Endothelial cell of umbilical vein (primary cell): ENCODE measurements around the gene RHEX. TPM values are rescaled to one million over a fixed set of nuclear protein-coding genes. Genes with fewer than 3 reads are reported as not detected.
"Not testable (repeated sequence)": the region's sequence is repeated elsewhere in the genome, so short reads cannot be mapped to it uniquely, and the experiment has no call there.

Experiments used
- Bru-seq: library from RNA; stranded (reverse); fragments of 400-500 nt; gene quantifications from one replicate; lab custom pipeline; 2021; lab: Mats Ljungman, UMichigan
- BruChase-seq, 2 experiments: library from RNA; stranded (reverse); fragments of 400-500 nt; gene quantifications; one replicate each; lab custom pipeline; 2021; lab: Mats Ljungman, UMichigan
- BruUV-seq: library from RNA; stranded (reverse); fragments of 400-500 nt; replicated peaks from 2 replicates; lab custom pipeline; 2021; lab: Mats Ljungman, UMichigan
- CTCF ChIA-PET: fragments of 300-600, 350-600 bp; sonication (Branson Sonifier 250); formaldehyde crosslinking; loops from one replicate; lab custom pipeline; 2021; ENCODE audit warnings: antibody characterized with exemption, inconsistent platforms; lab: Charles Lee
- POLR2A ChIA-PET: fragments of 300-600, 350-600 bp; sonication (Branson Sonifier 250); formaldehyde crosslinking; loops from one replicate; lab custom pipeline; 2021; ENCODE audit warnings: antibody characterized with exemption, inconsistent platforms; lab: Charles Lee
- DNase-seq: peaks from one replicate; pipeline ENCODE4 v3.0.0-alpha.2; 2011; ENCODE audit warnings: low read depth, low spot score
- FAIRE-seq: peaks from 2 replicates; lab custom pipeline; 2011; peaks lifted over from hg19 to GRCh38; lab: Jason Lieb, UNC
- H2AFZ ChIP-seq: 2 replicates; pipeline ENCODE4 v1.6.0; 2012; ENCODE audit warnings: low read depth, low read length, control low read depth, inconsistent platforms
- H3K27ac ChIP-seq: 2 replicates; pipeline ENCODE4 v1.5.1; 2011; ENCODE audit warnings: low read depth, mild to moderate bottlenecking, control low read depth, low read length, moderate library complexity; ENCODE audit not compliant: insufficient read depth
- H3K27me3 ChIP-seq, 2 experiments: 2 replicates each; pipeline versions ENCODE4 v1.6.0 to v1.6.1; 2011; ENCODE audit warnings: low read length in 2 of 2, mixed read lengths in 1 of 2; ENCODE audit not compliant: control insufficient read depth in 2 of 2, insufficient read depth in 2 of 2
- H3K36me3 ChIP-seq, 2 experiments: 2 replicates in 1 of 2; 3 replicates in 1 of 2; pipeline ENCODE4 v1.5.1; 2011; ENCODE audit warnings: low read length in 2 of 2, mild to moderate bottlenecking in 1 of 2, moderate library complexity in 1 of 2; ENCODE audit not compliant: control insufficient read depth in 2 of 2, insufficient read depth in 2 of 2; ENCODE audit errors: extremely low read depth in 1 of 2
- H3K4me1 ChIP-seq: 3 replicates; pipeline ENCODE4 v1.5.1; 2011; ENCODE audit warnings: mild to moderate bottlenecking, low read length; ENCODE audit not compliant: control insufficient read depth, insufficient read depth; ENCODE audit errors: extremely low read depth
- H3K4me2 ChIP-seq: 2 replicates; pipeline ENCODE4 v1.6.1; 2011; ENCODE audit warnings: low read length, control low read depth, mixed read lengths; ENCODE audit not compliant: insufficient read depth
- H3K4me3 ChIP-seq, 3 experiments: fragments of 200-600 bp in 1 of 3; sonication (generic), shearing (Covaris generic) in 1 of 3; replicated peaks in 1 of 3; 2 replicates each; pipeline ENCODE4 v1.5.1; 2011 to 2016; ENCODE audit warnings: control low read depth in 3 of 3, low read length in 3 of 3, mild to moderate bottlenecking in 2 of 3, inconsistent platforms in 1 of 3, low read depth in 1 of 3, moderate library complexity in 1 of 3; ENCODE audit not compliant: insufficient read depth in 1 of 3
- H3K79me2 ChIP-seq: 2 replicates; pipeline ENCODE4 v1.6.0; 2012; ENCODE audit warnings: low read length, inconsistent platforms; ENCODE audit not compliant: control insufficient read depth, insufficient read depth
- H3K9ac ChIP-seq: replicated peaks from 2 replicates; pipeline ENCODE3; 2011; ENCODE audit warnings: low read length, control low read depth; ENCODE audit not compliant: insufficient read depth; ENCODE audit errors: extremely low read depth
- H3K9me1 ChIP-seq: replicated peaks from 3 replicates; pipeline ENCODE4 v1.6.0; 2011; ENCODE audit warnings: mild to moderate bottlenecking, low read length; ENCODE audit not compliant: control insufficient read depth, insufficient read depth; ENCODE audit errors: extremely low read depth
- H3K9me3 ChIP-seq: replicated peaks from 2 replicates; pipeline ENCODE4 v1.5.1; 2012; ENCODE audit warnings: low read length, inconsistent platforms; ENCODE audit not compliant: control insufficient read depth, insufficient read depth
- H4K20me1 ChIP-seq: replicated peaks from 2 replicates; pipeline ENCODE3; 2011; ENCODE audit warnings: mild to moderate bottlenecking, low read length; ENCODE audit not compliant: control insufficient read depth, insufficient read depth; ENCODE audit errors: extremely low read depth
- EZH2 ChIP-seq: IDR thresholded peaks from 2 replicates; pipeline ENCODE4 v1.6.1; 2012; ENCODE audit warnings: borderline replicate concordance, low read depth, mild to moderate bottlenecking, moderate library complexity, low read length, inconsistent platforms; ENCODE audit not compliant: severe bottlenecking
- FOS ChIP-seq: IDR thresholded peaks from 2 replicates; pipeline ENCODE4 v1.6.1; 2011; ENCODE audit warnings: mild to moderate bottlenecking, low read length, moderate library complexity, borderline replicate concordance; ENCODE audit not compliant: insufficient read depth
- GATA2 ChIP-seq: IDR thresholded peaks from 2 replicates; pipeline ENCODE4 v1.7.0; 2011; ENCODE audit warnings: low read depth, mild to moderate bottlenecking, moderate library complexity, mixed read lengths, low read length; ENCODE audit not compliant: insufficient read length, insufficient read depth
- JUN ChIP-seq: IDR thresholded peaks from 2 replicates; pipeline ENCODE4 v1.6.1; 2011; ENCODE audit warnings: borderline replicate concordance, low read depth; ENCODE audit not compliant: insufficient read length, insufficient read depth
- MYC ChIP-seq: IDR thresholded peaks from one replicate; pipeline ENCODE4 v1.6.1; 2011; ENCODE audit warnings: mild to moderate bottlenecking, low read depth, low read length
- POLR2A ChIP-seq: IDR thresholded peaks from 2 replicates; pipeline ENCODE4 v1.6.1; 2012; ENCODE audit warnings: low read depth, mild to moderate bottlenecking, control low read depth, low read length
- POLR2AphosphoS5 ChIP-seq: IDR thresholded peaks from 2 replicates; pipeline ENCODE4 v1.6.1; 2012; ENCODE audit warnings: low read depth, mild to moderate bottlenecking, control low read depth, low read length, moderate library complexity; ENCODE audit not compliant: insufficient read depth
- dilution Hi-C: fragments of 300-500 bp; cut with MboI; formaldehyde crosslinking; loops from one replicate; pipeline ENCODE4 v1.15.0; 2019; ENCODE audit warnings: low sequenced_read_pairs; ENCODE audit not compliant: extremely low pct_ligation_motif_present
- intact Hi-C: fragments of 100-400 bp; cut with micrococcal nuclease; formaldehyde crosslinking; loops from one replicate; pipeline ENCODE4 v1.10.0; 2022
- long read RNA-seq: library from polyadenylated mRNA; stranded (forward); transcript quantifications from one replicate; pipeline ENCODE4 v2.0.0, GENCODE V29; 2021
- polyA minus RNA-seq, 3 experiments: library from RNA; depleted of rRNA, polyadenylated mRNA; stranded (reverse); fragments of >200 nt; gene quantifications; 1 replicate in 1 of 3; 2 replicates in 2 of 3; pipeline ENCODE4 v1.2.3, GENCODE V29; 2011
- polyA plus RNA-seq, 4 experiments: library from polyadenylated mRNA; depleted of rRNA in 3 of 4; stranded (reverse) in 3 of 4; unstranded in 1 of 4; fragments of >200 nt; gene quantifications; 2 replicates each; pipeline versions ENCODE4 v1.2.1 to v1.2.3, GENCODE V29; 2011 to 2012; ENCODE audit warnings: missing spikeins in 1 of 4
- total RNA-seq: library from RNA; stranded (reverse); gene quantifications from 2 replicates; pipeline ENCODE4 v1.2.3, GENCODE V29; 2021
- TF ChIP-seq, protein P1 (sequence below), 2 donors: IDR thresholded peaks; 1 replicate in 1 of 2; 2 replicates in 1 of 2; pipeline ENCODE4 v1.5.1; 2011; ENCODE audit warnings: low read length in 2 of 2, mild to moderate bottlenecking in 2 of 2, moderate library complexity in 2 of 2, control low read depth in 1 of 2, inconsistent platforms in 1 of 2, low read depth in 1 of 2; ENCODE audit not compliant: insufficient read depth in 1 of 2; ENCODE audit errors: extremely low read depth in 1 of 2
- TF ChIP-seq, protein P2 (sequence below): IDR thresholded peaks from 2 replicates; pipeline ENCODE4 v1.6.1; 2011; ENCODE audit not compliant: insufficient read depth, insufficient read length

The RHEX gene, protein sequence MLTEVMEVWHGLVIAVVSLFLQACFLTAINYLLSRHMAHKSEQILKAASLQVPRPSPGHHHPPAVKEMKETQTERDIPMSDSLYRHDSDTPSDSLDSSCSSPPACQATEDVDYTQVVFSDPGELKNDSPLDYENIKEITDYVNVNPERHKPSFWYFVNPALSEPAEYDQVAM
- total RNA-seq, result not detected in 2 replicates
- polyA plus RNA-seq, result not detected in 2 replicates
- not detected in 2 replicates for polyA plus RNA-seq (2011; cell fraction: cytosol; rRNA removed)
- polyA plus RNA-seq (2011; cell fraction: nucleus; rRNA removed), result not detected in 2 replicates
- polyA plus RNA-seq (2012), result not detected in 2 replicates
- not detected in 2 replicates for polyA minus RNA-seq
- not detected for polyA minus RNA-seq (2011; cell fraction: cytosol; rRNA and poly(A)+ RNA removed)
- not detected in 2 replicates for polyA minus RNA-seq (2011; cell fraction: nucleus; rRNA and poly(A)+ RNA removed)
- not detected for Bru-seq, nascent RNA
- BruChase-seq, experiment 1, labeled RNA remaining after a 6-hour chase, result not detected
- BruChase-seq, experiment 2, labeled RNA remaining after a 2-hour chase, result not detected
- long read RNA-seq, result 0 reads

DNA sequence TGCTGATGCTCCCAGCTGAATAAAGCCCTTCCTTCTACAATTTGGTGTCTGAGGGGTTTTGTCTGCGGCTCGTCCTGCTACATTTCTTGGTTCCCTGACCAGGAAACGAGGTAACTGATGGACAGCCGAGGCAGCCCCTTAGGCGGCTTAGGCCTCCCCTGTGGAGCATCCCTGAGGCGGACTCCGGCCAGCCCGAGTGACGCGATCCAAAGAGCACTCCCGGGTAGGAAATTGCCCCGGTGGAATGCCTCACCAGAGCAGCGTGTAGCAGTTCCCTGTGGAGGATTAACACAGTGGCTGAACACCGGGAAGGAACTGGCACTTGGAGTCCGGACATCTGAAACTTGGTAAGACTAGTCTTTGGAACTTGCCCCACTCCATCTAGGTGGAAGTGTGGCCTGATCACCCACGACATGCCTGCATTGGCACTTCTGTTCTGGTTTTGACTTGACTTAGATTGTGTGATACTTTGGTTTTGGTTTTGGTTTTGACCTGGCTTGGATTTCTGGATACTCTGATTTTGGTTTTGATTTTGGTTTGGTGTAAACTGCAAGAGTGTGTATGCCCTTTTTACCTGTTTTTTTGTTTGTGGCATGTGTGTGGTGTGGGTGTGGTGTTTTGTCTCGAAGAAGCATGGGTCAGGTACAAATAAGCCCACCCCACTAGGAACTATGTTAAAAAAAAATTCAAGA is at the start of gene RHEX:
TSS of gene RHEX (plus strand) at position 255 of the 692 bp plus-strand sequence. CDS start 44,656 bp downstream, outside the sequence.
- FAIRE-seq, H3K79me2 ChIP-seq, H3K27me3 ChIP-seq, DNase-seq, dilution Hi-C loops, H3K27ac ChIP-seq, H3K4me2 ChIP-seq, H3K36me3 ChIP-seq, H3K4me1 ChIP-seq, H3K4me3 ChIP-seq, H2AFZ ChIP-seq, H3K9me3 ChIP-seq, H4K20me1 ChIP-seq, POLR2A ChIA-PET, H3K9ac ChIP-seq, BruUV-seq, CTCF ChIA-PET, intact Hi-C loops, H3K9me1 ChIP-seq: not testable (repeated sequence)

GRCh38 chr1:206003854-206004800 is 48.8 kb upstream of the RHEX start:
- H3K27ac ChIP-seq, result no peak overlapping the region
- dilution Hi-C loops (no loop called here), intact Hi-C loops (no loop called here)
- H3K27me3 ChIP-seq, result no peaks in the 10 kb centered on the region
- BruUV-seq, result no TSS peak
- no peaks in the 10 kb centered on the region for H3K9me3 ChIP-seq
- no peaks in the 10 kb centered on the region for H3K9me1 ChIP-seq
- no peaks in the 10 kb centered on the region for H3K36me3 ChIP-seq
- TF ChIP-seq MYC, result no peak
- TF ChIP-seq EZH2, result no peak
- TF ChIP-seq, protein P1, sequence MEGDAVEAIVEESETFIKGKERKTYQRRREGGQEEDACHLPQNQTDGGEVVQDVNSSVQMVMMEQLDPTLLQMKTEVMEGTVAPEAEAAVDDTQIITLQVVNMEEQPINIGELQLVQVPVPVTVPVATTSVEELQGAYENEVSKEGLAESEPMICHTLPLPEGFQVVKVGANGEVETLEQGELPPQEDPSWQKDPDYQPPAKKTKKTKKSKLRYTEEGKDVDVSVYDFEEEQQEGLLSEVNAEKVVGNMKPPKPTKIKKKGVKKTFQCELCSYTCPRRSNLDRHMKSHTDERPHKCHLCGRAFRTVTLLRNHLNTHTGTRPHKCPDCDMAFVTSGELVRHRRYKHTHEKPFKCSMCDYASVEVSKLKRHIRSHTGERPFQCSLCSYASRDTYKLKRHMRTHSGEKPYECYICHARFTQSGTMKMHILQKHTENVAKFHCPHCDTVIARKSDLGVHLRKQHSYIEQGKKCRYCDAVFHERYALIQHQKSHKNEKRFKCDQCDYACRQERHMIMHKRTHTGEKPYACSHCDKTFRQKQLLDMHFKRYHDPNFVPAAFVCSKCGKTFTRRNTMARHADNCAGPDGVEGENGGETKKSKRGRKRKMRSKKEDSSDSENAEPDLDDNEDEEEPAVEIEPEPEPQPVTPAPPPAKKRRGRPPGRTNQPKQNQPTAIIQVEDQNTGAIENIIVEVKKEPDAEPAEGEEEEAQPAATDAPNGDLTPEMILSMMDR (IDR thresholded peaks at IDR 0.05; ENCODE audit: extremely low read depth in 1 of 2, insufficient read depth in 1 of 2, low read depth in 1 of 2, low read length in 2 of 2), result no peak
- no peak for TF ChIP-seq POLR2A
- TF ChIP-seq POLR2AphosphoS5, result no peak
- no peak for TF ChIP-seq GATA2
- no peak for TF ChIP-seq JUN
- no peak for TF ChIP-seq FOS
- TF ChIP-seq, protein P2, sequence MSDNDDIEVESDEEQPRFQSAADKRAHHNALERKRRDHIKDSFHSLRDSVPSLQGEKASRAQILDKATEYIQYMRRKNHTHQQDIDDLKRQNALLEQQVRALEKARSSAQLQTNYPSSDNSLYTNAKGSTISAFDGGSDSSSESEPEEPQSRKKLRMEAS, result no peak
- H4K20me1 ChIP-seq, result no peaks in the 10 kb centered on the region
- ChIA-PET POLR2A (no interaction called here), CTCF (interaction anchor here (1.4 to 1.5 kb wide), 2 partner anchors 20 to 27 kb away, joined by 5 read pairs; no protein-coding TSS in a partner anchor)
- no peak overlapping the region for H2AFZ ChIP-seq
- H3K4me3 ChIP-seq, result no peak overlapping the region
- no peak for FAIRE-seq
- H3K4me1 ChIP-seq, result peaks cover 2% of the 10 kb centered on the region
- H3K9ac ChIP-seq, result no peak overlapping the region
- DNase-seq, result no peak
- H3K4me2 ChIP-seq, result no peak overlapping the region
- H3K79me2 ChIP-seq, result no peaks in the 10 kb centered on the region
